Measurements from ENCODE around the gene GAS1.

The GAS1 gene

DNA sequence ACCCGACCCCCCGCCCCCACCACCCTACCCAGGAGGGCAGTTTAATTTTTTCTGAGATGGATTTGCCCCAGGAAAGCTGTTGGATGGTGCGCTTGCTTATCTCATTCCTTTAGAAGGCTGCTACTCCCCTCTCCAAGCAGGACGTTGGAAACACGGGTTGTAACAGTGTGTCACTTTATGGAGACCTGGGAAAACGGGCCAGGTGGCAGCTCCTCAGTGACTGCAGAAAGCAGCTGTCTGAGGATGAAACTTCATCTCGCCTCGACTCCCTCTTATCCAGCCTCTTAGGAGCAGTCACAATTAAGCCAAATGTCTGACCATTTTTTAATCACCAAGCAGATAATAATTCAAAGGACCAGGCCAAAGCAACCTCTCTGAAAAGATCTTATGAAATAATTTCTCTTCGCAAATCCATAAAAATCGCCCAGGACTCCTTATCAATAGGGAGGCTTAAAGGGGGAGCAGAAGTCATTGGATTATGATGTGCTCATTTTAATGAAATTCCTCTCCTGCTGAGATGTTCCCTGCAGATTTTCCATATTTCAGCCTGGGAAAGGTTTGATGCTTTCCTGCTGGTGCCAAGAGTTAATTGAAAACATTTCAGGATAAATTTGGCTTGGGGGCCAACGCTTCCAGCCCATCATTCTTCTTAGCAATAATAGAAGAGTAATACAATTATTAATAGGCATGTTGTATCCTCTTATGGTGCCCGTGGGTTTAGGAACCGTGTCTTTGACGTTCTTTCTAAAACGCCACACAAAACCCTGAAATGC lies 26.0 kb downstream of the GAS1 start:
- DNase-seq, result no peak

DNA sequence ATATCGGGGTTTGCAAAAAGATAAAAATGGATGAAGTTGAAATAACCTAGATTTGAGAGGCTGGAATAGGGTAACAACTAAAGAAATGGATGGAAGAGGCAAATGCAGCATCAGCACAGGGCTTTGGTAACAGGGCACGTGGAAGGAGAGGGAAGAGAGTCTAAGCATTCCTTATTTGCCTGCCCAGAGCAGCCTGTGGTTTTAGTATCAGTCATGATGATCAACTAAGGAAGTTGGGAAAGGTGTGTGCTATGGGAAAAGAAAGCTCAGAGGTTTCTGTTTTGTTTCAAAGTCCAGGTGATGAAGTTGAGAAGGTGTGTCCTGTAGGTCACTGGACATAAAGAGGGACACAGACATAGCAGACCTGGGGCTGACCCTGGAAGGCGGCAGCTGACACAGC lies 28.8 kb downstream of the GAS1 start:
- no peak for DNase-seq

DNA sequence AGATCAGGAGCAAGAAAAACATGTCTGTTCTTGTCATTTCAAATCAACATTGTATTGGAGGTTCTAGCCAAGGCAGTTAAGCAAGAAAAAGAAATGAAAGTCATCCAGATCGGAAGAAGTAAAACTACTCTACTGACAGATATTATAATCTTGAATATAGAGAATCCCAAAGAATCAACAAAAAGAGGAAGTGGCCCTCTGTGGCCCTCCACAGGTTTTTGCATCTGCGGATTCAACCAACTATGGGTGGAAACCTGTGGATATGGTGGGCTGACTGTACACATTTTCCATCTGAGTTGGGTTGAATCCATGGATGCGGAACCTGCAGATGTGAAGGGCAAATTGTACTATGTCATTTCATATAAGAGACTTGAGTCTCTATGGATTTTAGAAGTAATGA lies 35.1 kb downstream of the GAS1 start:
- no peak for DNase-seq

- no peak for DNase-seq
Observed at GRCh38 chr9:86909388-86909787, 37.9 kb downstream of the GAS1 start.

DNA sequence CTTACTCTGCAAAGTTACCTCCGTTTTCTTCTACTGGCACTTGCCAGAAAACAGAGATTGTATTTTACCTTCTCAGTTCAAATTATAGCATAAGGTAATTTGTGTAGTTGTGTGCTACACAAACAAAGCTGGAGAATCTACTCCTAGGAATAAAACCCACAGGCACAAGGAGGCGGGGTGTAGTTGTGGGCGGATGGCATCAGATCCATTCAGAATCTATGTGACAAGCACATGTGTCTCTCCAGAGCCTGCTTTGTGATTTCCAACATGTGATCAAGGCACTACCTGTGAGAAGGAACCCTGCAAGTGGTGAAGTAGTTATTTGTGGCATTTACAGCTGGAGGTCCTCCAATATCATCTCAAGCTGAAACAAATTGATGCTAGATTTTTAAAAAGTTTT lies 39.0 kb downstream of the GAS1 start:
- DNase-seq, result no peak

DNA sequence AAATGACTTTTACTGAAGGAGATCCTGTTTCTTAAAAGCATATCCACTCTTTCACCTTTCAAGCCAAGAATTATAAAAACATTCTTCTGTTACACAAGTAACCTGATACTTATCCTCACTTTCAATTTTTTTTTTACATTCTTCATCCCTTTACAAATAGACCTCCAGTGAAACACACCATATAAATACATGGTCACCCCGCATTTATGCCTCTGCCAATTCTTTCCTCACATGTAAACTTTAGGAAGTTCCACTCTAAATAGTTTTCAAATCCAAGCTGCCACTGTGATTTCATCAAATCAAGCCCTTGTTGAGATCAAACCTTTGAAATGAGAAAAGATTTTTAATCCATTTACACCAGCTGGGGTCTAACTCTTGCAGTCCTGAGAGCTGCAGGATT lies 40.0 kb downstream of the GAS1 start:
- no peak for DNase-seq

DNA sequence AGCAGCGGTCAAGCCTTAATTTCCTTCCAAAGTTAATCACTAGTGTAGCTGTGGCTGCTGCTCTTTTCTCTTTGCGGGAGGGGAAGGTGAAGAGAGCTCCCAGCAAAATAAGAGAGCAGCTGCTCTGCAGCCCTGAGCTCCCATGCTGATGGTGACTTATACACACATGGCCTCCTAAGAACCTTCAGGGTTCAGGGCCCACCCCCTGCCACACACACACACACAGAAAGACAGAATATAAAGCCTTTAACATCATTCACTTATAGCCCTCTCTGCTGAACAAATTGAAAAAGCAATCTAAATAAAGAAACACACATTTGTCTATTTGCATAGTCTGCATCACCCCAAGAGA lies 43.6 kb downstream of the GAS1 start:
- DNase-seq, result no peak

DNA sequence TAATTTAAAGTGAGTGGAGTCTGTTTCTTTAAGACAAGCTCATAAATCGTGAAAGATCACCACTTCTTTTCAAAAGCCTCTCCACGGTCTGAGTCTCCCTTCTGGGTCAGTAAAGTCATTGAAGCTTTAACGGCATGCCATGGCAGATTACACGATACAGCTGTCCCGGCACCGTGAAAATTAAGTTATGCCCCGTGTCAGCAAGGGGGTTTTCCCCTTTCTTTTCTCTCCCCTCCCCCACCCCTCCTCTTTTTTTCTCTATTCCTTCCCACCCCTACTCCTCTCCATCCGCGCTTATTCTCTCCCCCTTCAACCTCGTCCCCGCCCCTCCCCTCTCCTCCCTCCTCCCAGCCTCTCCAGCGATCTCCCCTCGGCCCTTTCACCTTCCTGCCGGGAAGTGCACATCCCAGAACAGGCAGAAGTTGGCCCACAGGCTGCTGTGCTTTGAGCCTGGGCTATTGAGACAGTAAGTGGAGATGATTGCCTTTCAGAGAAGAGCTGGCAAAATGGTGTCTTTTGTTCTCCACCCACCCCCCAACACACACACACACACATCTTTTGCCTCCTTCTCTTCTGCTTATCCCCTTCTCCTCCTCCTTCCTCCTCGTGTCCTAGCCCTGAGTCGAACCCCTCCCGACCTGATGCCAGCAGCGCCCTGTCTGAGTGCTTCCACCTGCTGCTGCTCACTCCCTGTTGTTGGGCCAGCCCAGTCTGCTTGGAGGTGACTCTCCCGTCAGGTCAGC lies 44.1 kb downstream of the GAS1 start:
- no peak for DNase-seq

- no peak for DNase-seq
Observed at GRCh38 chr9:86902586-86902985, 44.7 kb downstream of the GAS1 start.

DNA sequence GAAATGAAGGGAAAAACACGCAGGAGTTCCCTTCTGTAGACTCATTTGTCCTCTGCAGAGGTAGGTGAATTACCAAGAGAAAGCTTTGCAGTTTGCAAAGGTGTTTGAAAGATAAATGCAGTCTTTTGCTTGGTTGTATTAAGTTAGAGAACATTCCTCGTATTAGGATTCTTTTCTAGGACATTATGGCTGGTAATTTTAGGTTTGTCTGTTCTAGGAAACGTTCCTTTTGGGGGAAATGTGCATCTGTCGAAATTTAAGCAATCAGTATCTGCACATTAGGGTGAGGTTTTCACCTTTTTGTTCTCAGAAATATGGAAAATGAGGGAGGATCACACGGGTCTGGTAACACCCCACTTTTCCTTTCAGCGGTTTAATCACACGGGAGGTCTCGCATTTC lies 45.1 kb downstream of the GAS1 start:
- DNase-seq, result no peak

- no peak for DNase-seq
Observed at GRCh38 chr9:86901511-86901910, 45.8 kb downstream of the GAS1 start.
